Stomach (tissue), 9 donors: ENCODE measurements around the gene CAVIN4. TPM values are rescaled to one million over a fixed set of nuclear protein-coding genes. Genes with fewer than 3 reads are reported as not detected.

Experiments
- DNase-seq, 2 donors: peaks; one replicate each; pipeline versions ENCODE4 v3.0.0 to v3.0.0-alpha.2; 2013 to 2019
- H3K27ac ChIP-seq, 5 donors: fragments of 200-600 bp in 4 of 5; sonication (generic) in 4 of 5; one replicate each; pipeline ENCODE4 v1.5.1; 2013 to 2019; ENCODE audit warnings: mild to moderate bottlenecking in 1 of 5, moderate library complexity in 1 of 5
- H3K27me3 ChIP-seq, 3 donors: fragments of 200-600 bp; sonication (generic); one replicate each; pipeline ENCODE4 v1.5.1; 2017 to 2019; ENCODE audit warnings: mixed run types in 1 of 3
- H3K36me3 ChIP-seq, 4 donors: fragments of 200-600 bp; sonication (generic); 1 replicate in 3 of 4; 2 replicates in 1 of 4; pipeline ENCODE4 v1.5.1; 2016 to 2019
- H3K4me1 ChIP-seq, 4 donors: fragments of 200-600 bp; sonication (generic); one replicate each; pipeline ENCODE4 v1.5.1; 2016 to 2019
- H3K4me3 ChIP-seq, 4 donors: fragments of 200-600 bp; sonication (generic) in 3 of 4; one replicate each; pipeline ENCODE4 v1.5.1; 2016 to 2019; ENCODE audit warnings: mild to moderate bottlenecking in 1 of 4
- H3K9me3 ChIP-seq, 4 donors: fragments of 200-600 bp; sonication (generic); one replicate each; pipeline ENCODE4 v1.5.1; 2016 to 2019
- CTCF ChIP-seq, 7 experiments: fragments of 450-650 bp in 4 of 7; fragments of 200-600 bp in 3 of 7; sonication (generic) in 3 of 7; IDR thresholded peaks; one replicate each; pipeline ENCODE4 v1.5.1; 2016 to 2019; ENCODE audit warnings: antibody characterized with exemption in 7 of 7, control low read depth in 2 of 7, mild to moderate bottlenecking in 1 of 7
- EP300 ChIP-seq: sonication (generic); formaldehyde crosslinking; IDR thresholded peaks from one replicate; pipeline ENCODE4 v1.6.1; 2017; ENCODE audit warnings: antibody characterized with exemption
- POLR2A ChIP-seq, 4 donors: fragments of 450-650 bp; IDR thresholded peaks; one replicate each; pipeline ENCODE4 v1.6.1; 2016; ENCODE audit warnings: antibody characterized with exemption in 4 of 4, control low read depth in 2 of 4, mild to moderate bottlenecking in 1 of 4, moderate library complexity in 1 of 4
- POLR2AphosphoS5 ChIP-seq, 3 donors: sonication (generic); formaldehyde crosslinking; IDR thresholded peaks; one replicate each; pipeline ENCODE4 v1.6.1; 2016; ENCODE audit warnings: antibody characterized with exemption in 3 of 3
- WGBS, 5 donors: extraction: QIAGEN DNeasy Blood & Tissue Kit in 3 of 5; methylation state at CpG; one replicate each; pipeline versions ENCODE4 v1.1.5 to v1.1.7; 2013 to 2018; 5-methylcytosine and 5-hydroxymethylcytosine counted together
- intact Hi-C: fragments of 100-400 bp; cut with DNase I; formaldehyde crosslinking; loops from one replicate; pipeline ENCODE4 v1.15.1; 2023; ENCODE audit warnings: low total_unique reads
- polyA plus RNA-seq, 3 donors: library from polyadenylated mRNA; stranded (reverse); fragments of 200-250 nt; gene quantifications; one replicate each; pipeline ENCODE4 v1.2.3, GENCODE V29; 2013
- total RNA-seq, 5 donors: library from RNA; depleted of rRNA; stranded (reverse); fragments of >200 nt; gene quantifications; one replicate each; pipeline versions ENCODE4 v1.1.0 to v1.2.3, GENCODE V29; 2014 to 2016
- donor health status: healthy with polysubstance abuse.
- donor health status: Bipolar disorder and iron deficiency.
- donor health status: healthy.

CAVIN4 gene
- total and polyA plus RNA-seq, 8 donors, result 0.13 to 0.55 (median 0.34) TPM; not detected in 4

GRCh38 chr9:100581661-100582060, 3.8 kb downstream of the CAVIN4 start:
- Histone ChIP-seq H3K27ac (no peak overlapping the region), H3K4me1 (peaks cover 0 to 6% (median 0%) of the 10 kb centered on the region in 4 donors), H3K27me3 (no peaks in the 10 kb centered on the region), H3K9me3 (no peaks in the 10 kb centered on the region), H3K36me3 (peaks cover 0 to 11% (median 2%) of the 10 kb centered on the region in 4 donors), H3K4me3 (no peak overlapping the region)
- DNase-seq, result no peak
- TF ChIP-seq CTCF (IDR thresholded peaks at IDR 0.05), result no peak
- TF ChIP-seq POLR2A (IDR thresholded peaks at IDR 0.05), result no peak
- TF ChIP-seq POLR2AphosphoS5 (IDR thresholded peaks at IDR 0.05), result no peak
- TF ChIP-seq EP300, result no peak
- intact Hi-C loops, result no loop called here
- WGBS, 5 donors, result 77 to 84% (median 78%) methylated on average over 4 of the region's 4 CpGs

GRCh38 chr9:100583014-100583802, 5.3 kb downstream of the CAVIN4 start:
- Histone ChIP-seq H3K36me3 (peaks cover 0 to 6% (median 2%) of the 10 kb centered on the region in 4 donors), H3K4me3 (no peak overlapping the region), H3K4me1 (peaks cover 0 to under 1% (median 0%) of the 10 kb centered on the region in 4 donors), H3K27ac (no peak overlapping the region), H3K27me3 (no peaks in the 10 kb centered on the region), H3K9me3 (no peaks in the 10 kb centered on the region)
- 92 to 96% (median 94%) methylated on average over 5 of the region's 5 CpGs for WGBS, 5 donors
- intact Hi-C loops, result no loop called here
- DNase-seq, result no peak
- TF ChIP-seq EP300, result no peak

- Histone ChIP-seq H3K27ac (no peak overlapping the region), H3K4me1 (no peaks in the 10 kb centered on the region), H3K27me3 (no peaks in the 10 kb centered on the region), H3K36me3 (peaks cover 0 to 5% (median 2%) of the 10 kb centered on the region in 4 donors), H3K9me3 (no peaks in the 10 kb centered on the region), H3K4me3 (no peak overlapping the region)
- no peak for DNase-seq
- WGBS, 5 donors, result 91 to 97% (median 96%) methylated on average over 4 of the region's 4 CpGs
- no peak for TF ChIP-seq CTCF (IDR thresholded peaks at IDR 0.05)
- TF ChIP-seq POLR2A (IDR thresholded peaks at IDR 0.05), result no peak
- TF ChIP-seq POLR2AphosphoS5 (IDR thresholded peaks at IDR 0.05), result no peak
- no peak for TF ChIP-seq EP300
- intact Hi-C loops, result no loop called here
Observed at GRCh38 chr9:100584951-100585350, 7.1 kb downstream of the CAVIN4 start.

- H3K36me3 ChIP-seq, result peaks cover 0 to 5% (median 2%) of the 10 kb centered on the region in 4 donors
Observed at GRCh38 chr9:100586093-100586492, 8.2 kb downstream of the CAVIN4 start.

More at GRCh38 chr9:100586093-100586492, 8.2 kb downstream of the CAVIN4 start:
- Histone ChIP-seq H3K27ac (no peak overlapping the region), H3K27me3 (no peaks in the 10 kb centered on the region), H3K4me1 (no peaks in the 10 kb centered on the region), H3K4me3 (no peak overlapping the region), H3K9me3 (no peaks in the 10 kb centered on the region)
- intact Hi-C loops, result no loop called here
- DNase-seq, result no peak
- WGBS, 5 donors, result 85 to 93% (median 90%) methylated on average over 7 of the region's 7 CpGs
- TF ChIP-seq POLR2A (IDR thresholded peaks at IDR 0.05) (no peak), POLR2AphosphoS5 (IDR thresholded peaks at IDR 0.05) (no peak), CTCF (IDR thresholded peaks at IDR 0.05) (no peak), EP300 (no peak)
